Stimulated activated CD8-positive, alpha-beta memory T cell treated with anti-CD3 and anti-CD28 coated beads, Interleukin-15, amount 100 ng/mL, for 24 hours (primary cell): ENCODE results near the gene ZNF217.
"Not testable (repeated sequence)": the region's sequence is repeated elsewhere in the genome, so short reads cannot be mapped to it uniquely, and the experiment has no call there.

Experiments
- DNase-seq: peaks from one replicate; pipeline ENCODE4 v3.0.0-alpha.2; 2020; ENCODE audit warnings: low read depth

The ZNF217 gene

DNA sequence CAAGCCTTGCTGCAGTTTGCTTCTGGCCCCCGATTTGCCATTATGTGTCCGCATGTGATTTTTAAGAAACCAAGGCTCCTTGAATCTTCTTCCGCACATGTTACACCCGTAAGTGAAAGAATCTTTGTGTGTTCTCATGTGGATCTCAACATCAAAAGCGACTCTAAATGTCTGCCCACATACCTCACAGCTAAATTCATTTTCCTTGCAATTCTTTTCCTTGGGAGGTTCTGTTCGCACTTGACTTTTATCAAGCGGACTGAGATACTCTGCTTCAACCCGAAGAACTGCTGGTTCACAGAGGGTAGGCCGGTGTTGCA, 11.4 kb downstream of the ZNF217 start:
- DNase-seq = no peak

DNA sequence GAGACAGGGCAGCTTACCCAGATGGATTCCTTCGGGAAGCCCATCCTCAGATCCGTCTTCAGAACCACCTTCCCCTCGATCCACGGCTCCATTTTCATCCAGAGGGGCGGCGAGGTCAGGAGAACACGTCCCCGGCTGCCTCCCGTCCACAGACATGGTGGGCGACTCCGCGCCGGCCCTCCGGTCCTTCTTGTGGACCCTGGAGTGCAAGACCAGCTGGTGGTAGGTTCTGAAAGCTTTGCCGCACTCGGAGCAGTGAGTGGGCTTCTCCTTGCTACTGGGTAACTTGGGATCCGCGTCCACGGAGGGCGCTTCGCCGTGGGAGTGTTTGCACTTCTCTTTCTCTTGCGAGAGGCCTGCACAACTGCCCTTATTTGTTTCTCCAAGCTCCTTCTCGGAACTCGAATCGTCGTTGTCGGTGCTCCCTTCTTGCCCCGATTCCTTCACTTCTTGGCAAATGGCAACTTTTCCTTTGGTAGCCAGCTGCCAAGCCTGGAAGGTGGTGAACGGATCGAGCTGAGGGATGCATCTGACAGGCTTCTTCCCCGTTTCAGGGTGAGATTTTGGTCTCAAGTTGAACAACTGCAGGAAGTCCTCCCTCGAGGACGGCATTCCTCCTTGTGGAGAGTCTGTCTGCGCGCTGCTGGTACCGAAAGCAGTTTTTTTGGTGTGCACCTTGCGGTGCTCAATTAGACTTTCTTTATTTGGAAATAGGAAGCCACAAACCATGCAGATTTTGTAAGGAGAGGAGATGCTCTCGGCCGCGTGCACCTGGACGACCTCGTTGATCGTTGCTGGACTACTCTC, 12.0 kb downstream of the ZNF217 start:
- no peak for DNase-seq

DNA sequence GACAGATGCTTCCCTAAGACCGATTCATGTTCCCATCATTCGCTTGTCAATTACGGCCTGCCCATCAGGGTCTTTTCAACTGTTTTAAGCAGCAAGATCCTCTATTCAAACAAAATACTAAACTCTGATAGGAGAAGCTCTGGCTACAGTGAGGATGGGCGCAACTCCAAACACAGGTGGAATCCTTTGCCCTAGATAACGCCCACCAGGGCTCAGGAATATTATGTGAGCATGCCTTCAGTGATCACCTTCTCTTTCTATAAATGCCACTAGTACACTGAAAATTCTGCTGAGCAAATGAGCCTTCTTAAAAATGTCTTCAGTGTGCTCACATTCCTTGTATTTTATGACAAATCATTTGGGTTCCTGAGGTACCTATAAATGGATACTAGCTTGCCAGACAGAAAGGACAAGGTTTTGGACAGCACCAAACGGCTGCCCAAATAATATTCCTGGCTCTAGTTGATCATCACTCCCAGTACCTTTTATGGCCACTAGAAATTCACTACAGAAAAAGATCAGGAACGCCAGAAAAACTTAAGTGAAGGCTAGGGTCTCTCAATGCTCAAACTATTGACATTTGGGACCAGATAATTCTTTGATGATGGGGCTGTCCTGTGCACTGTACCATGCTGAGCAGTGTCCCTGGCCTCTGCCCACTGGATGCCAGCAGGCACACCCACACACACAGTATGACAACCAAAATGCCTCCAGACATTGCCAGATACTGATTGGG, 13.1 kb downstream of the ZNF217 start:
- no peak for DNase-seq

DNA sequence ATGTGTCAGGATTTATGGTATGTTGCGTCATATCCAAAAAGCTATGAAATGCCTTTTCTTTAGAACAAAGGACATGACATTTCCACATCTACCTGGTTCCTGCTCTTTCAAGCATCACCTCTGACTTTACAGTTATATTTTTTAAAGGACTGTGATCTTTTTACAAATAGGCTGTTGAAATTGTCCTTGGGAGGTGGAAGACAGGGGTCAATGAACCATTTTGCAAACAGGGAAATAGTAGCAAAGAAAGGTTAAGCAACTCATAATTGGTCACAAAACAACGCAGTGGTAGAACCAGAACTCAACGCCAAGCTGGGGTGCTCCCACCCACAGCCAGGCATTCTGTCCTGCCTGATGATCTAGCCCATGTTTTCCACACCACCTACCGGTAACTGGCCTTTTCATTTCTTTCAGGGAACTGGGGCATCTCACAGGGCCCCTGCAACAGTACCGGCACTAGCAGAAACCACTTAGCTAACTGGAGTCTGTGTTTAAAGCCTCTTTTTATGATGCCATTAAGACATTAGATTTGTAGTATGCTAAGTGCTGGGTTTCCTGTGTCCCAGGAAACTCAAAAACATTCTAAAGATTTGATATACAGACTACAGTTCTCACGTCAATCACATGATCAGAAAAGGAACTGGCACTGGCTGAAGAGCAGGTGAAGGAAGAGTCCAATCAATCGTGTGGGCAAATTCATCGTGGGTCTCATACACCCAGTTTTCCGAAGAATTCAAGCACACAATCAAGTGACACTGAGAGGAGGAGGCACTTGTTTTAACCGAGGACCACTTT, 13.9 kb downstream of the ZNF217 start:
- DNase-seq = no peak

DNA sequence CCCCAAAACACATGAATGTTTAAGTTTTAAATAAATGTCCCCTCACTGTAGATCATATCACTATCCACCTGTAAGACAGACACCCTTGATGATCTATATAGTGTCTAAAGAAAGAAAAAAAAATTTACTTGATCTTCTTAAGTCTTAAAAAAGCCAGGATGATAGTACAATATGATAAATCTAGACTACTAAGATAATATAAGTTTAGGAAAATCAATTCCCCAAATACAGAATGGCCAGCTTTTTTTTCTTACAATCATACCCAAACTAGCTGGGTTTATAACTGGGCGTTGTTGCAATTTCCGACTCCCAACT, 14.4 kb downstream of the ZNF217 start:
- DNase-seq = no peak

- no peak for DNase-seq
Observed at GRCh38 chr20:53578492-53579222, 15.0 kb downstream of the ZNF217 start.

DNA sequence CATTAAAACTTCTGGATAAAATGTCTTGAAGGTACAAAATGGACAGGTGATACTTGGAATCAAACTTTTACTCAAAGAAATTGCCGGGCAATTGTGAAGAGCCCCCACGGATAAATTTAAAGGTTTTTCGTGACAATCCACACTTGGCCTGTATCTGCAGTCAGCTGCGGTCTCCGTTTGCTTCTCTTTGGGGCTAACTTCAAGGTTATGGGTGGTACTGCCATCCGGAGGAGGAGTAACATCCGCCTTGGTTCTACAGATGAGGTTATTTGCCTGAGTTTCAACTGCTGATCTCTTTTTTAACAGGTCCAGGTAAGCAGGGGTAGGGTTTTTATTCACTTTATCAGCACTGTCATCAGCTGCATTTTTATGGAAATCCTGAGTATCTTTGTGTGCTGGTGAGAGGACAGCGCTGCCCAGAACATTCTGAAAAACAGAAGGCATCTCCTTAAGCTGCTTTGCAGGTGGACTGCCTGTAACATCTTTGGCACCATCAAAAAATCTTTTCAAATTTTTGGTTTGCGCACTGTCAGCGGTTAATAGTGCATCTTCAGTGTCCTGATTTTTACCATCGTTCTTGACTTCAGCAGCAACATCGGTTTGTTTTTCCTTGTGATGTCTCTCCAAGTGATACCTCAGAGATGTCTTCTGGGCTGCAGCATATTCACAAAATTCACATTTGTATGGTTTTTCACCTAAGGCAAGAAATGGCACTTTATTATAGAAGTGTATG, 16.9 kb downstream of the ZNF217 start:
- DNase-seq = no peak

DNA sequence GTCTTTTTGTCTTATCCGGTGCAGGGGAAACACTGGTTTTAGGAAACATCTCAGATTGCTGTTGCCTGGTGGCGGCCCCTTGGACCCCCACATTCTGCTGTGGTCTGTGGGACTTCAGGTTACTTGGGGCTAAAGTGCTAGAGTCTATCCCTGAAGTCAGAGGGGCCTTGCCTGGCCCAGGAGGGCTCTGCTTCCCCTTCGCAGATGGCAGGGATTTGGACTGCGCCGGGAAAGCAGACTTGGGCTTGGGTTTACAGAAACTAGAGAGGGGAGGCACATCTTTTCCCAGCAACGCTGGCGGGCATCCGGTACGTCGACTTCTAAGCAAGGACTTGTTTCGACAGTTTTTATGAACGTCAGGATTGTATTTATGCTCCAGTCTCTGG, 17.5 kb downstream of the ZNF217 start:
- no peak for DNase-seq

DNA sequence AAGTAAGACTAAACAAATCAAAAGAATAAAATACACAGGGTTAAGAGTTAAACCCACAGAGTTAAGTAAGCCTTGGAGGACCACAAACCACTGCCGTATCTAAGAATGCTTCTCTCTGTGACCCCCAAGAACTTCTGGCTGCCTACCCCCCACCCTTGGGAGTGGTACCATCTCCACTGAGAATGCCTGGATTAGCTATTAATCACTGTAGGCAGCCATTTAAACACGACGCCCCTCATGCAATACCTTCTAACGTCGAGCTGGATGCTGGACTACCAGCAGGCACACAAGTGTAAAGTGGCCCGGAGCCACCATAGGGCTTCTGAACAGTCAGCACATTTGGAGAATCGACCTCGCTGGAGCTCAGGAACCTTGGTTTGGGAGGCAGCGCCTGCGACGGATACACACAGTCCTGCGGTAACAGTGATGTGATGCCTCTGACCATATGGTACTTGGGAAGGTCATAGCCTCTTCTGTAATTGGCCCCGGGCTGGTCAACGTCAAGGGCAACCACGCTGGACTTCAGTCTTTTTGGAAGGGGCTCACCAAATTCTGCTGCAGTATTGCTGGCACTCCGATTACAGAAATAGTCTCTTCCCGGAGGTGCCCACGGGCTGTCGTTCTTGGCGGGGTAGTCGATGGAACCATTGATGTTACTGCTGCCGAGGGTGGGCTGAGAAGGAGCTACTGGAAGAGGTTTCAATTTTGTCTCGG, 18.0 kb downstream of the ZNF217 start:
- DNase-seq = no peak

DNA sequence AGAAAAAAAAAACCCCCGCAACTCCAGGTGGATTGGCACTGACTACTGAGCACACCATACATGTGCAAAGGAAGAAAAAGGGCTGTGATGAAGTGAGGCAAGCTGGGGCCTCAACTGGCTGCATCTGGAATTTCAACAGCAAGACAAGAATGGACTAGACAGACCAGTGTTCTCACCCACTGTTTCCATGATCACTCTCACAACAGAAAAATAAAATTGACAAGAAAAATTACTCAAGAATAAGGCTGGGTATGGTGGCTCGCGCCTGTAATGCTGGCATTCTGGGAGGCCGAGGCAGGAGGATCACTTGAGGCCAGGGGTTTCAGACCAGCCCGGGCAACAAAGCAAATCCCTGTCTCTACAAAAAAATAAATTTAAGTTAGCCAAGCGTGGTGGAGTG, 18.8 kb downstream of the ZNF217 start:
- DNase-seq = no peak

GRCh38 chr20:53574259-53574789, 19.3 kb downstream of the ZNF217 start:
- no peak for DNase-seq

DNA sequence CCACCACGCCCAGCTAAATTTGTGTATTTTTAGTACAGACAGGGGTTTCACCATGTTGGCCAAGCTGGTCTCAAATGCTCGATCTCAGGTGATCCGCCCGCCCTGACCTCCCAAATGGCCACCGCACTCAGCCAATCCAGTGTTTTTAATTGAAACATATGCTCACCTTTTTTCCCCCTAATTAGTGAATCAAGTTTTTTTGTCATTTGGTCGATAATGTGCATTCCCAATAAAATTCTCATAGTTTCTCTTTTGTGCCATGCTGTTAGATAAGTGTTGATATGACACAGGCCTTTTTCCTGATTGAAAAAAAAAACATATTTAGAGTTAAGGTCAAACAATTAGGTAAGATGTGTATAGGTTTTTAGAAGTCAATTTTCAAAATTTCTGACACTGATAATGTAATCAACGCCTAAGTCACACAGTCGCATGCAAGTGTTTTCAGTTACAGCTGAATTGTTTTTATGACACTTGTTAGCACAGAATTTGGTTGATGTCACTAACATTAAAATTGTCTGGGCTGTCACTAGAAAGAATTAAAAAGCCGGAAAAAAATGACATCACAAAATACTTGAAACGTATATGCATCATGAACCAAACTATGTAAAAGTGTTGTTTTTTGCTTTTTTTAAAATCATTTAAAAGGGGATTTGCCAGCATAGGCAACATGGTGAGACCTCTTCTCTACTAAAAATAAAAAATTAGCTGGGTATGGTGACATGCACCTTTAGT, 21.9 kb downstream of the ZNF217 start:
- no peak for DNase-seq

GRCh38 chr20:53570446-53571276, 23.0 kb downstream of the ZNF217 start:
- DNase-seq = no peak

- no peak for DNase-seq
Observed at GRCh38 chr20:53569606-53570307, 23.9 kb downstream of the ZNF217 start.

DNA sequence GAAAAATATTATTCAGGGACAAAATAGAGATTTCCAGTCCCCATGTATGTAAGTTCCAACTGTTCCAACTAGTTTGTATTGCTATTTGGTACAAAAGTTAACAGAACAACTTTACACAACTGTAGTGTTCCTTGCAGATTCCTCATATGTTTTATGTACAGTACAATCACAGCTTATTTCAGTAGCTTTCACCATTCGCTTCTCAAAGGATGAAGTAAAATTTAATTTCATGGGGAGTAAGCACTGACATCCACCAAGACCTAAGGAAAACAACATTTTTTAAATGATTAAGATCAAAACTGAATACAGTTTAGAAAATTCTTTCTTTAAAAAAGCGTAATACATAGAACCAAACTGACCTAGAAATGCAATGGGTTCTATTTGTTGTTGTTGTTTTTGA, 24.6 kb downstream of the ZNF217 start:
- no peak for DNase-seq

- no peak for DNase-seq
Observed at GRCh38 chr20:53568351-53568750, 25.3 kb downstream of the ZNF217 start.

GRCh38 chr20:53567379-53567917, 26.2 kb downstream of the ZNF217 start:
- no peak for DNase-seq

DNA sequence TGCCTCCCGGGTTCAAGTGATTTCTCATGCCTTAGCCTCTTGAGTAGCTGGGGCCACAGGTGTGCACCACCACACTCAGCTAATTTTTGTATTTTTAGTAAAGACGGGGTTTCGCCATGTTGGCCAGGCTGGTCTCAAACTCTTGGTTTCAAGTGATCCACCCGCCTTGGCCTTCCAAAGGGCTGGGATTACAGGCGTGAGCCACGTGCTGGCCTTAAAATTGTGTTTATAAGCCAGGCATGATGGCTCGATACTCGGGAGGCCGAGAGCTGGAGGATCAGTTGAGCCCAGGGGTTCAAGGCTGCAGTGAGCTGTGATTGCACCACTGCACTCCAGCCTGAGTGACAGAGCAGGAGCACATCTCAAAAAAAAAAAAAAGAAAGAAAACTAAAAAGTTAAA, 27.0 kb downstream of the ZNF217 start:
- DNase-seq = not testable (repeated sequence)
